GM19452 (cell line): Measurements from ENCODE around the gene CLIC5.

Experiments used
- ATAC-seq: cut with Tn5 transposase; IDR thresholded peaks from one replicate; pipeline ENCODE4 v1.9.1; 2021; ENCODE audit not compliant: unreplicated experiment

The CLIC5 gene

GRCh38 chr6:45854149-45854742 lies 161.4 kb downstream of the CLIC5 start:
- ATAC-seq, result no peak

GRCh38 chr6:45851034-45851400 lies 164.6 kb downstream of the CLIC5 start:
- ATAC-seq, result no peak

GRCh38 chr6:45850378-45851033 lies 165.2 kb downstream of the CLIC5 start:
- ATAC-seq, result no peak

GRCh38 chr6:45845567-45845966 lies 170.1 kb downstream of the CLIC5 start:
- no peak for ATAC-seq

GRCh38 chr6:45844986-45845385 lies 170.7 kb downstream of the CLIC5 start:
- ATAC-seq, result no peak

- no peak for ATAC-seq
Measured at GRCh38 chr6:45843848-45844521, 171.7 kb downstream of the CLIC5 start.

GRCh38 chr6:45841062-45841461 lies 174.6 kb downstream of the CLIC5 start:
- ATAC-seq, result no peak

GRCh38 chr6:45838996-45839395 lies 176.7 kb downstream of the CLIC5 start:
- no peak for ATAC-seq

- no peak for ATAC-seq
Measured at GRCh38 chr6:45838451-45838850, 177.2 kb downstream of the CLIC5 start.

GRCh38 chr6:45837541-45838200 lies 178.0 kb downstream of the CLIC5 start:
- no peak for ATAC-seq

GRCh38 chr6:45836984-45837383 lies 178.7 kb downstream of the CLIC5 start:
- ATAC-seq, result no peak

- ATAC-seq, result no peak
Measured at GRCh38 chr6:45836438-45836824, 179.2 kb downstream of the CLIC5 start.

- ATAC-seq, result no peak
Measured at GRCh38 chr6:45835721-45836437, 179.8 kb downstream of the CLIC5 start.

GRCh38 chr6:45832063-45832462 lies 183.6 kb downstream of the CLIC5 start:
- no peak for ATAC-seq
